PC-9 (cell line): ENCODE measurements around the gene PCGF3. TPM values are rescaled to one million over a fixed set of nuclear protein-coding genes. Genes with fewer than 3 reads are reported as not detected.

Experiments
- BruUV-seq: library from RNA; stranded (reverse); fragments of 400-500 nt; replicated peaks from 2 replicates; lab custom pipeline; 2021; lab: Mats Ljungman, UMichigan
- CTCF ChIA-PET: fragments of 300-600 bp; sonication (Branson Sonifier 250); formaldehyde crosslinking; loops from one replicate; lab custom pipeline; 2022; ENCODE audit warnings: antibody characterized with exemption; lab: Charles Lee
- POLR2A ChIA-PET: fragments of 300-600 bp; sonication (Branson Sonifier 250); formaldehyde crosslinking; loops from one replicate; lab custom pipeline; 2022; ENCODE audit warnings: antibody characterized with exemption; ENCODE audit not compliant: unreplicated experiment; lab: Charles Lee
- DNase-seq, 2 experiments: peaks; one replicate each; pipeline versions ENCODE4 v3.0.0 to v3.0.0-alpha.2; 2015 to 2022; ENCODE audit warnings: mixed read lengths in 1 of 2
- H2AFZ ChIP-seq: fragments of 200-600 bp; sonication (generic); 2 replicates; pipeline ENCODE4 v1.8.1; 2017; ENCODE audit warnings: antibody characterized with exemption
- H3F3A ChIP-seq: fragments of 200-600 bp; sonication (generic); 2 replicates; pipeline ENCODE4 v1.8.1; 2017; ENCODE audit warnings: antibody characterized with exemption, mild to moderate bottlenecking, low read depth; ENCODE audit not compliant: insufficient read depth
- H3K27ac ChIP-seq: fragments of 200-600 bp; sonication (generic); 2 replicates; pipeline ENCODE4 v1.6.1; 2016; ENCODE audit warnings: mixed run types
- H3K27me3 ChIP-seq: fragments of 200-600 bp; sonication (generic); 2 replicates; pipeline ENCODE4 v1.6.1; 2016; ENCODE audit warnings: low read depth, mixed run types; ENCODE audit not compliant: insufficient read depth
- H3K36me3 ChIP-seq: fragments of 200-600 bp; sonication (generic); 2 replicates; pipeline ENCODE4 v1.6.1; 2016; ENCODE audit warnings: low read depth, mixed run types
- H3K4me1 ChIP-seq: fragments of 200-600 bp; sonication (generic); replicated peaks from 2 replicates; pipeline ENCODE4 v1.6.1; 2016; ENCODE audit warnings: mixed run types; ENCODE audit not compliant: insufficient read depth
- H3K4me2 ChIP-seq: fragments of 200-600 bp; sonication (generic); 2 replicates; pipeline ENCODE4 v1.6.1; 2017; ENCODE audit warnings: mixed run types
- H3K4me3 ChIP-seq: fragments of 200-600 bp; sonication (generic); 2 replicates; pipeline ENCODE4 v1.6.1; 2016; ENCODE audit warnings: mixed run types
- H3K79me2 ChIP-seq: fragments of 200-600 bp; sonication (generic); 2 replicates; pipeline ENCODE4 v1.6.1; 2017; ENCODE audit warnings: low read depth, mixed run types
- H3K9me2 ChIP-seq: fragments of 200-600 bp; sonication (generic); 2 replicates; pipeline ENCODE4 v1.8.1; 2017; ENCODE audit warnings: mild to moderate bottlenecking; ENCODE audit not compliant: insufficient read depth
- H3K9me3 ChIP-seq: fragments of 200-600 bp; sonication (generic); 2 replicates; pipeline ENCODE4 v1.8.1; 2016; ENCODE audit warnings: low read depth; ENCODE audit not compliant: insufficient read depth
- H4K20me1 ChIP-seq: fragments of 200-600 bp; sonication (generic); 2 replicates; pipeline ENCODE4 v1.8.1; 2017; ENCODE audit not compliant: insufficient read depth
- CTCF ChIP-seq: fragments of 200-600 bp; sonication (generic); conservative IDR thresholded peaks from 2 replicates; pipeline ENCODE4 v1.6.1; 2017; ENCODE audit warnings: mixed run types, antibody characterized with exemption, mild to moderate bottlenecking, moderate library complexity
- EZH2 ChIP-seq: fragments of 200-600 bp; sonication (generic); IDR thresholded peaks from 2 replicates; pipeline ENCODE4 v1.8.0; 2017; ENCODE audit warnings: antibody characterized with exemption, low read depth
- intact Hi-C: fragments of 100-400 bp; cut with micrococcal nuclease; formaldehyde crosslinking; loops from one replicate; pipeline ENCODE4 v1.10.0; 2022; ENCODE audit not compliant: unreplicated experiment
- total RNA-seq: library from RNA; stranded (reverse); gene quantifications from 2 replicates; pipeline ENCODE4 v1.2.3, GENCODE V29; 2021

Gene PCGF3
- total RNA-seq, 1 experiment from 2014 or later, result 60.8 TPM

GRCh38 chr4:763922-764321 lies 58.3 kb downstream of the PCGF3 start:
- no peak for DNase-seq
- Histone ChIP-seq H3K36me3 (peaks cover 11% of the 10 kb centered on the region; the same call in 1 of the 2 replicates), H3K27me3 (no peaks in the 10 kb centered on the region), H3K9me2 (no peaks in the 10 kb centered on the region), H3K4me2 (no peak overlapping the region), H3K79me2 (no peaks in the 10 kb centered on the region), H2AFZ (no peak overlapping the region), H3K9me3 (no peaks in the 10 kb centered on the region), H3K4me3 (no peak overlapping the region), H4K20me1 (peaks cover 70% of the 10 kb centered on the region), H3K27ac (no peak overlapping the region), H3F3A (peaks cover 71% of the 10 kb centered on the region), H3K4me1 (no peaks in the 10 kb centered on the region)
- BruUV-seq, result no TSS peak
- ChIA-PET CTCF (no interaction called here), POLR2A (no interaction called here)
- no peak for TF ChIP-seq CTCF
- TF ChIP-seq EZH2, result no peak
- intact Hi-C loops, result no loop called here

- no TSS peak for BruUV-seq
- Histone ChIP-seq H4K20me1 (peaks cover 77% of the 10 kb centered on the region), H3K27ac (no peak overlapping the region), H3F3A (peaks cover 78% of the 10 kb centered on the region), H2AFZ (no peak overlapping the region), H3K27me3 (no peaks in the 10 kb centered on the region), H3K79me2 (0 out of 2 replicates have a peak, but pooled peaks cover 2% of the 10 kb centered on the region), H3K9me2 (no peaks in the 10 kb centered on the region), H3K4me3 (no peak overlapping the region), H3K4me1 (no peaks in the 10 kb centered on the region), H3K9me3 (no peaks in the 10 kb centered on the region), H3K36me3 (peaks cover 11% of the 10 kb centered on the region; the same call in 1 of the 2 replicates), H3K4me2 (no peak overlapping the region)
- TF ChIP-seq CTCF (no peak), EZH2 (no peak)
- ChIA-PET CTCF (no interaction called here), POLR2A (interaction anchor here (0.6 kb wide), 1 partner anchor 198 kb away, joined by 3 read pairs; no protein-coding TSS in a partner anchor)
- no peak for DNase-seq
- intact Hi-C loops, result no loop called here
Measured at GRCh38 chr4:764405-765169, 59.0 kb downstream of the PCGF3 start.

- CTCF ChIA-PET, result no interaction called here
Measured at GRCh38 chr4:766152-766515, 60.5 kb downstream of the PCGF3 start.

More at GRCh38 chr4:766152-766515, 60.5 kb downstream of the PCGF3 start:
- intact Hi-C loops, result no loop called here
- Histone ChIP-seq H3K4me2 (no peak overlapping the region), H3K9me2 (no peaks in the 10 kb centered on the region), H3K4me1 (no peaks in the 10 kb centered on the region), H3K27ac (0 out of 2 replicates have a peak overlapping the region, but pooled peaks have one; percentile 5), H3K4me3 (no peak overlapping the region), H3F3A (peaks cover 79% of the 10 kb centered on the region), H2AFZ (no peak overlapping the region), H3K9me3 (no peaks in the 10 kb centered on the region), H3K36me3 (peaks cover 17% of the 10 kb centered on the region), H4K20me1 (peaks cover 89% of the 10 kb centered on the region), H3K27me3 (no peaks in the 10 kb centered on the region), H3K79me2 (0 out of 2 replicates have a peak, but pooled peaks cover 2% of the 10 kb centered on the region)
- POLR2A ChIA-PET, result interaction anchor here (0.7 kb wide), 1 partner anchor 438 kb away, joined by 4 read pairs; no protein-coding TSS in a partner anchor
- DNase-seq, result no peak
- no TSS peak for BruUV-seq
- no peak for TF ChIP-seq CTCF
